K562 (cell line): ENCODE data around the gene DOCK8.

Experiments used
- HDAC6 ChIP-seq: IDR thresholded peaks from 2 replicates; pipeline ENCODE4 v1.6.1; 2012; ENCODE audit warnings: low read depth, mild to moderate bottlenecking, control low read depth, inconsistent platforms, low read length, moderate library complexity
- ZBTB7A ChIP-seq: IDR thresholded peaks from 2 replicates; pipeline ENCODE4 v1.6.1; 2011; ENCODE audit warnings: low read depth, mild to moderate bottlenecking, low read length, moderate library complexity, borderline replicate concordance; ENCODE audit not compliant: control insufficient read depth
- ZC3H8 ChIP-seq: fragments of 450-650 bp; IDR thresholded peaks from 2 replicates; pipeline ENCODE4 v1.6.1; 2017

DNA sequence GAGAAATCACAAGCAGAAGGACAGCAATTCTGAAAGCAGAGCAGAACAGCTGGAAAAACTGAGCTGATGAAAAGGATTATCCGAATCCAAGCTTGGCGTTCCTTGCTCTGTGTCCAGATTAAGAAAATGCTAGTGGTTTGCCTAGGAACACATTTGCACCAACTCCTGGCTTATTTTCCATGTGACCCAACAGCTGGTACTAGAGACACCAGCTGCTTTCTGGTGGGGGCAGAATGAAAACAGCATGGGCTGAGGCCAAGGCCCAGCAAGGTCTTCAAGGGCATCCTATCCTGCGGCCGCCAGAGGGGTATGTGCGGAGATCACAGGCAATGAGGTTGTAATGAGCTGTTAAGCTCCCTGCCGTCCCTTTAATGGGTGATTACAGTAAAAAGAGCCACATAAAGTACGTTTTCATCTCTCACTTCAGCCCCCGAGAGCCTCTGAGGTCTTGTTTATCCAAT is 131.5 kb downstream of the DOCK8 start:
- TF ChIP-seq HDAC6, result no peak
- no peak for TF ChIP-seq ZBTB7A
- no peak for TF ChIP-seq ZC3H8
